ENCODE data around the gene DENR.

Gene DENR

DNA sequence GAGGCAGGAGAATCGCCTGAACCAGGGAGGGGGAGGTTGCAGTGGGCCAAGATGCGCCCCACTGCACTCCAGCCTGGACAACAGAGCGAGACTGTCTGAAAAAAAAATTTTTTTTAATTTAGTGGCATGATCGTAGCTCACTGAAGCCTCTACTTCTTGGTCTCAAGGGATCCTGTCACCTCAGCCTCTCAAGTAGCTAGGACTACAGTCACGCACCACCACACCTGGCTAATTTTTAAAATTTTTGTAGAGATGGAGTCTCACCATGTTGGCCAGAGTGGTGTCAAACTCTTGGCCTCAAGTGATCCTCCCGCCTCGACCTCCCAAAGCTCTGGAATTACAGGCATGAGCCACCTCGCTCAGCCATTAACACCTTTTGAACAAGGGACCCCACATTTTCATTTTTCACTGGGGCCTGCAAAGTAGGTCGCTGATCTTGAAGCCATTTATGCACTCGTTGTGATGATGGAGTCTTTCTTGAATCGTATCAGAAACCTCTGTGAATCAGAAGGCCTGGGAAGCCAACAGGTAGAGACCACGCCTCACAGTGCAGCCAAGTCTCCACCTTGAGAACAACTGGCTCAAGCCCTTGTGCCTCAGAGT is 27.9 kb upstream of the DENR start:
- Histone ChIP-seq H3K27ac (ENCODE audit: low read length) (no peak overlapping the region), H3K9me3 (replicated peaks; ENCODE audit: insufficient read depth, low read length) (no peaks in the 10 kb centered on the region), H3K4me1 (ENCODE audit: low read length) (no peaks in the 10 kb centered on the region), H3K79me2 (ENCODE audit: low read length) (no peaks in the 10 kb centered on the region), H3K4me3 (ENCODE audit: low read length) (no peak overlapping the region), H4K20me1 (ENCODE audit: insufficient read depth, low read length) (no peaks in the 10 kb centered on the region), H3F3A (ENCODE audit: insufficient read depth, low read length) (peaks cover 3% of the 10 kb centered on the region; the same call in 1 of the 2 replicates), H3K9ac (ENCODE audit: low read length) (no peak overlapping the region), H3K9me2 (replicated peaks; ENCODE audit: insufficient read depth, low read length) (no peaks in the 10 kb centered on the region), H3K27me3 (replicated peaks; ENCODE audit: insufficient read depth, low read length) (no peaks in the 10 kb centered on the region), H2AFZ (ENCODE audit: low read length) (no peak overlapping the region), H3K36me3 (replicated peaks; ENCODE audit: insufficient read depth, low read length) (no peaks in the 10 kb centered on the region), H3K4me2 (ENCODE audit: low read depth, low read length) (no peak overlapping the region)
- DNase-seq: no peak
- TF ChIP-seq, protein P1, sequence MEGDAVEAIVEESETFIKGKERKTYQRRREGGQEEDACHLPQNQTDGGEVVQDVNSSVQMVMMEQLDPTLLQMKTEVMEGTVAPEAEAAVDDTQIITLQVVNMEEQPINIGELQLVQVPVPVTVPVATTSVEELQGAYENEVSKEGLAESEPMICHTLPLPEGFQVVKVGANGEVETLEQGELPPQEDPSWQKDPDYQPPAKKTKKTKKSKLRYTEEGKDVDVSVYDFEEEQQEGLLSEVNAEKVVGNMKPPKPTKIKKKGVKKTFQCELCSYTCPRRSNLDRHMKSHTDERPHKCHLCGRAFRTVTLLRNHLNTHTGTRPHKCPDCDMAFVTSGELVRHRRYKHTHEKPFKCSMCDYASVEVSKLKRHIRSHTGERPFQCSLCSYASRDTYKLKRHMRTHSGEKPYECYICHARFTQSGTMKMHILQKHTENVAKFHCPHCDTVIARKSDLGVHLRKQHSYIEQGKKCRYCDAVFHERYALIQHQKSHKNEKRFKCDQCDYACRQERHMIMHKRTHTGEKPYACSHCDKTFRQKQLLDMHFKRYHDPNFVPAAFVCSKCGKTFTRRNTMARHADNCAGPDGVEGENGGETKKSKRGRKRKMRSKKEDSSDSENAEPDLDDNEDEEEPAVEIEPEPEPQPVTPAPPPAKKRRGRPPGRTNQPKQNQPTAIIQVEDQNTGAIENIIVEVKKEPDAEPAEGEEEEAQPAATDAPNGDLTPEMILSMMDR (IDR thresholded peaks at IDR 0.05; ENCODE audit: low read length): no peak
- no peak for TF ChIP-seq EZH2phosphoT487 (IDR thresholded peaks at IDR 0.05; ENCODE audit: low read length)
- TF ChIP-seq EZH2 (optimal IDR thresholded peaks at IDR 0.05; ENCODE audit: low read depth, low read length): no peak

- Histone ChIP-seq H3K36me3 (replicated peaks; ENCODE audit: insufficient read depth, low read length) (no peaks in the 10 kb centered on the region), H2AFZ (ENCODE audit: low read length) (no peak overlapping the region), H3K9ac (ENCODE audit: low read length) (no peak overlapping the region), H3K9me2 (replicated peaks; ENCODE audit: insufficient read depth, low read length) (no peaks in the 10 kb centered on the region), H3K4me3 (ENCODE audit: low read length) (no peak overlapping the region), H3K79me2 (ENCODE audit: low read length) (no peaks in the 10 kb centered on the region), H4K20me1 (ENCODE audit: insufficient read depth, low read length) (no peaks in the 10 kb centered on the region), H3K9me3 (replicated peaks; ENCODE audit: insufficient read depth, low read length) (no peaks in the 10 kb centered on the region), H3K4me2 (ENCODE audit: low read depth, low read length) (no peak overlapping the region), H3K27me3 (replicated peaks; ENCODE audit: insufficient read depth, low read length) (no peaks in the 10 kb centered on the region), H3K4me1 (ENCODE audit: low read length) (no peaks in the 10 kb centered on the region), H3K27ac (ENCODE audit: low read length) (no peak overlapping the region), H3F3A (ENCODE audit: insufficient read depth, low read length) (no peaks in the 10 kb centered on the region)
- TF ChIP-seq, protein P1 (IDR thresholded peaks at IDR 0.05; ENCODE audit: low read length): no peak
- TF ChIP-seq EZH2 (optimal IDR thresholded peaks at IDR 0.05; ENCODE audit: low read depth, low read length): no peak
- no peak for TF ChIP-seq EZH2phosphoT487 (IDR thresholded peaks at IDR 0.05; ENCODE audit: low read length)
- DNase-seq: no peak
These were observed 27.1 kb upstream of the DENR start for GRCh38 chr12:122725452-122726079.

DNA sequence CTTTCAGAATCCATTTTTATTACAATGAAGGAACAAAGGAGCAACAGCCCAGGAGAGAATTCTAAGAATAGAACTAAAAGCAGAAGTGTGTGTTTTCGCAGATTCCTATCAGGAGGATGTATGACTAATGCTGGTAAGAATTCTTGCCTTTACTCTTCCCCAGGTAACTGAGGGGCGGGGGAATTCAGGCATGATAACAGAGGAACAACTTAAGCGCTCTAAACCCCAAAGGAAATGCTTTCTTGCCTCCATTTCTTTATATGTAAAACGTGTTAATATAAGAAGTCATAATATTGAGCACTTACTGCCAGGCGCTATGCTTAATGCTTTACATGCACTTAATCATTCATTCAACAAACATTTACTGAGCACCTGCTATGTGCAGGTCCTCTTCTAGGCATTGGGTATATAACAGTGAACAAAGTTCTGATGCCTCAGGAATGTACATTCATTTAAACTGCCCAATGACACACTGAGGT is 26.5 kb upstream of the DENR start:
- H3K9me2 ChIP-seq (replicated peaks; ENCODE audit: insufficient read depth, low read length): no peaks in the 10 kb centered on the region
- no peak overlapping the region for H3K4me2 ChIP-seq (ENCODE audit: low read depth, low read length)
- H3K4me3 ChIP-seq (ENCODE audit: low read length): no peak overlapping the region
- H3K27me3 ChIP-seq (replicated peaks; ENCODE audit: insufficient read depth, low read length): no peaks in the 10 kb centered on the region; the same call in 1 of the 2 replicates
- H4K20me1 ChIP-seq (ENCODE audit: insufficient read depth, low read length): no peaks in the 10 kb centered on the region
- TF ChIP-seq EZH2phosphoT487 (IDR thresholded peaks at IDR 0.05; ENCODE audit: low read length): no peak
- TF ChIP-seq EZH2 (optimal IDR thresholded peaks at IDR 0.05; ENCODE audit: low read depth, low read length): no peak
- TF ChIP-seq, protein P1 (IDR thresholded peaks at IDR 0.05; ENCODE audit: low read length): no peak
- H3F3A ChIP-seq (ENCODE audit: insufficient read depth, low read length): no peaks in the 10 kb centered on the region
- H3K79me2 ChIP-seq (ENCODE audit: low read length): no peaks in the 10 kb centered on the region
- no peaks in the 10 kb centered on the region for H3K36me3 ChIP-seq (replicated peaks; ENCODE audit: insufficient read depth, low read length)
- no peak for DNase-seq
- no peaks in the 10 kb centered on the region for H3K4me1 ChIP-seq (ENCODE audit: low read length)
- no peak overlapping the region for H2AFZ ChIP-seq (ENCODE audit: low read length)
- H3K27ac ChIP-seq (ENCODE audit: low read length): no peak overlapping the region
- H3K9ac ChIP-seq (ENCODE audit: low read length): no peak overlapping the region
- no peaks in the 10 kb centered on the region for H3K9me3 ChIP-seq (replicated peaks; ENCODE audit: insufficient read depth, low read length)
